Sigmoid colon (tissue), 7 donors: ENCODE data around the gene NDE1. TPM values are rescaled to one million over a fixed set of nuclear protein-coding genes. Genes with fewer than 3 reads are reported as not detected.

Experiments
- DNase-seq: peaks from one replicate; pipeline ENCODE4 v3.0.0-alpha.2; 2019
- H3K27ac ChIP-seq, 4 donors: fragments of 200-600 bp; sonication (generic); one replicate each; pipeline ENCODE4 v1.5.1; 2016 to 2019; ENCODE audit warnings: mild to moderate bottlenecking in 1 of 4
- H3K27me3 ChIP-seq, 3 donors: fragments of 200-600 bp; sonication (generic); one replicate each; pipeline ENCODE4 v1.5.1; 2019; ENCODE audit warnings: mild to moderate bottlenecking in 1 of 3
- H3K36me3 ChIP-seq, 4 donors: fragments of 200-600 bp; sonication (generic); one replicate each; pipeline ENCODE4 v1.5.1; 2016 to 2019
- H3K4me1 ChIP-seq, 4 donors: fragments of 200-600 bp; sonication (generic); one replicate each; pipeline ENCODE4 v1.5.1; 2017 to 2019
- H3K4me3 ChIP-seq, 4 donors: fragments of 200-600 bp; sonication (generic); one replicate each; pipeline ENCODE4 v1.5.1; 2017 to 2019; ENCODE audit warnings: mild to moderate bottlenecking in 2 of 4, moderate library complexity in 1 of 4
- H3K9me3 ChIP-seq, 4 donors: fragments of 200-600 bp in 3 of 4; sonication (generic) in 3 of 4; one replicate each; pipeline versions ENCODE4 v1.5.1 to v1.6.1; 2013 to 2019
- CTCF ChIP-seq, 4 experiments: fragments of 450-650 bp in 3 of 4; fragments of 200-600 bp in 1 of 4; IDR thresholded peaks; one replicate each; pipeline ENCODE4 v1.5.1; 2016 to 2019; ENCODE audit warnings: antibody characterized with exemption in 4 of 4, mild to moderate bottlenecking in 3 of 4, moderate library complexity in 2 of 4
- EP300 ChIP-seq, 4 donors: sonication (generic); formaldehyde crosslinking; IDR thresholded peaks; one replicate each; pipeline ENCODE4 v1.6.1; 2017; ENCODE audit warnings: antibody characterized with exemption in 4 of 4
- POLR2A ChIP-seq, 2 donors: fragments of 450-650 bp; IDR thresholded peaks; one replicate each; pipeline ENCODE4 v1.6.1; 2016; ENCODE audit warnings: antibody characterized with exemption in 2 of 2, mild to moderate bottlenecking in 2 of 2, moderate library complexity in 2 of 2
- POLR2AphosphoS5 ChIP-seq, 4 donors: sonication (generic); formaldehyde crosslinking; IDR thresholded peaks; one replicate each; pipeline ENCODE4 v1.6.1; 2017; ENCODE audit warnings: antibody characterized with exemption in 4 of 4
- WGBS, 2 donors: extraction: QIAGEN DNeasy Blood & Tissue Kit; methylation state at CpG; one replicate each; pipeline ENCODE4 v1.1.7; 2013; 5-methylcytosine and 5-hydroxymethylcytosine counted together
- intact Hi-C: fragments of 100-400 bp; cut with DNase I; formaldehyde crosslinking; loops from one replicate; pipeline ENCODE4 v1.15.1; 2023
- polyA plus RNA-seq, 3 donors: library from polyadenylated mRNA; stranded (reverse); fragments of 200-250 nt; gene quantifications; one replicate each; pipeline ENCODE4 v1.2.3, GENCODE V29; 2013
- total RNA-seq, 4 donors: library from RNA; depleted of rRNA; stranded (reverse); fragments of >200 nt; gene quantifications; one replicate each; pipeline ENCODE4 v1.1.0, GENCODE V29; 2016
- donor health status: healthy with polysubstance abuse.
- donor health status: Bipolar disorder and iron deficiency.
- donor health status: healthy.

NDE1 gene
- total and polyA plus RNA-seq, 7 donors, result 11.3 to 86.1 (median 29.3) TPM

GRCh38 chr16:15635926-15636325 lies 14.1 kb upstream of the NDE1 start:
- Histone ChIP-seq H3K36me3 (peaks cover 18 to 84% (median 66%) of the 10 kb centered on the region in 4 donors), H3K27ac (no peak overlapping the region), H3K4me3 (no peak overlapping the region), H3K4me1 (peaks cover 0 to 10% (median 5%) of the 10 kb centered on the region in 4 donors), H3K9me3 (no peaks in the 10 kb centered on the region), H3K27me3 (no peaks in the 10 kb centered on the region)
- DNase-seq, result no peak
- TF ChIP-seq CTCF (IDR thresholded peaks at IDR 0.05) (no peak), POLR2A (IDR thresholded peaks at IDR 0.05) (no peak), POLR2AphosphoS5 (IDR thresholded peaks at IDR 0.05) (no peak), EP300 (IDR thresholded peaks at IDR 0.05) (no peak)
- intact Hi-C loops, result no loop called here
- 94 to 95% methylated on average over 9 of the region's 9 CpGs for WGBS, 2 donors

DNA sequence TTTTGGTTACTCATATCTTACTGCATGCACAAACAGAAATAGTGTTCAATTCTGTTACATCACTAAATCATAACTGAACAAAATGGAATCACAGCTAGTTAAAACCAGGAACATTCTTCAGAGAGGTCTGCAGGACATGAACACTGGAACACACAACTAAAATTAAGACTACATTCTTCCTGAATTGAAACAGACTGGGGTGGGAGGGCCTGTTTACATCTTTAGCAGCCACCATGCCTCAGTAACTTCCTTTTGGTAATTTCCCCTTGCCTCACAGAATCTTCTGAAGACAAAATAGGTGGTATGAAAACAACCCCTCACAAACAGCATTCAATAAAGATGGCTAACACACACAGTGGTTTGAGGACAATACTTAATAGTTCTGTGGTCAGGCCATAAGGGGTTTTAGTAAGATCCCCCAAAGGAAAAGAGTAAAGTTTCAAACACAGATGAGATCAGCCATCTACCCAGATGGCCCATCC lies 13.6 kb upstream of the NDE1 start:
- Histone ChIP-seq H3K4me1 (peaks cover 0 to 15% (median 9%) of the 10 kb centered on the region in 4 donors), H3K27ac (no peak overlapping the region), H3K36me3 (peaks cover 18 to 79% (median 61%) of the 10 kb centered on the region in 4 donors), H3K9me3 (no peaks in the 10 kb centered on the region), H3K27me3 (no peaks in the 10 kb centered on the region), H3K4me3 (no peak overlapping the region)
- TF ChIP-seq CTCF (IDR thresholded peaks at IDR 0.05), result no peak
- TF ChIP-seq EP300 (IDR thresholded peaks at IDR 0.05), result no peak
- TF ChIP-seq POLR2AphosphoS5 (IDR thresholded peaks at IDR 0.05), result no peak
- TF ChIP-seq POLR2A (IDR thresholded peaks at IDR 0.05), result no peak
- intact Hi-C loops, result no loop called here
- DNase-seq, result no peak

DNA sequence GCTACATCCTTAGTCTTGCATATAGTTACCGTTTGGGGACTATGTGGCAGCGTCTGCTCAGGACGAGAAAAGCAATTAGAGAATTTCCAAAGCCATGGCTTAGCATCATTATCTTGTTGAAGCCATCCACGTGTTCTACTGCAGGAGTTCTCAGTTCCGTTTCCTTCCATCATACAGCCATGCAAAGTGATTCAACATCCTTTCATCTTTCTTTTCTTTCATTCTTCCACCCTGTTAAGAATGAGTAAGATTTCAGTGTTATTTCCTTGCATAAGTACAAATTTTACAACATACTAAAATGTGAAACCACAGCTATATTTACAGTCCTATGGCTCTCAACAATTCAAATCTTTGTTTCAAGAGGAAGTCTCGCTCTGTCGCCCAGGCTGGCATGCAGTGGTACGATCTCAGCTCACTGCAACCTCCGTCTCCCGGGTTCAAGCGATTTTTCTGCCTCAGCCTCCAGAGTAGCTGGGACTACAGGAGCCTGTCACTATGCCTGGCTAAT lies 10.9 kb upstream of the NDE1 start:
- no peaks in the 10 kb centered on the region for H3K27me3 ChIP-seq
- H3K36me3 ChIP-seq, result peaks cover 18 to 52% (median 44%) of the 10 kb centered on the region in 4 donors
- no peak overlapping the region for H3K27ac ChIP-seq
- TF ChIP-seq CTCF (IDR thresholded peaks at IDR 0.05) (no peak), POLR2A (IDR thresholded peaks at IDR 0.05) (no peak), POLR2AphosphoS5 (IDR thresholded peaks at IDR 0.05) (no peak), EP300 (IDR thresholded peaks at IDR 0.05) (no peak)
- intact Hi-C loops, result no loop called here
- no peaks in the 10 kb centered on the region for H3K9me3 ChIP-seq
- no peak for DNase-seq
- no peak overlapping the region for H3K4me3 ChIP-seq
- peaks cover 0 to 33% (median 24%) of the 10 kb centered on the region in 4 donors for H3K4me1 ChIP-seq
- WGBS, 2 donors, result 57 to 76% methylated on average over 11 of the region's 11 CpGs

DNA sequence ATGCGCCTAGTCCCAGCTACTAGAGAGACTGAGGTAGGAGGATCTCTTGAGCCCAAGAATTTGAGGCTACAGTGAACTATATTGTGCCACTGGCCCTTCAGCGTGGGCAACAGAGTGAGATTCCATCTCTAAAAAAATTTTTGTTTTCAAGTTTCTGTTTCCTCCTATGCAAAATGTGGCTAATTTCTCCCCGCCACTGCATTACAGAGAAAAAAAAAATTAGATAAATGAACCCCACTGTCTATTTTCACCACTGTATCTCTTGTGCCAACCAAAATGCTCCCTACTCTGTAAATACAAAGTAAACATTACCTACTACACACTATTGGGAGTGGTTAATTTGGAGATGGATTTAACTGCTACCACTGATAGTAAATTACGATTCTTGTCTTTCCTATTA lies 9.1 kb upstream of the NDE1 start:
- Histone ChIP-seq H3K4me1 (peaks cover 0 to 34% (median 25%) of the 10 kb centered on the region in 4 donors), H3K9me3 (no peaks in the 10 kb centered on the region), H3K36me3 (peaks cover 10 to 34% (median 28%) of the 10 kb centered on the region in 4 donors), H3K4me3 (no peak overlapping the region), H3K27me3 (no peaks in the 10 kb centered on the region), H3K27ac (no peak overlapping the region)
- no peak for DNase-seq
- TF ChIP-seq CTCF (IDR thresholded peaks at IDR 0.05) (no peak), POLR2A (IDR thresholded peaks at IDR 0.05) (no peak), EP300 (IDR thresholded peaks at IDR 0.05) (no peak), POLR2AphosphoS5 (IDR thresholded peaks at IDR 0.05) (no peak)
- WGBS, 2 donors, result 60 to 64% methylated on average over 4 of the region's 4 CpGs
- intact Hi-C loops, result loop anchor here (10.0 kb wide), 1 partner anchor 206 kb away; the partner anchor contains the start of gene BMERB1
